Iris pigment epithelial cell (primary cell): ENCODE results near the gene ERC1.
"Not testable (repeated sequence)": the region's sequence is repeated elsewhere in the genome, so short reads cannot be mapped to it uniquely, and the experiment has no call there.

Source experiments
- DNase-seq: peaks from one replicate; pipeline ENCODE4 v3.0.0-alpha.2; 2011; ENCODE audit warnings: low read depth

The ERC1 gene

GRCh38 chr12:1322821-1323220 lies 331.8 kb downstream of the ERC1 start:
- no peak for DNase-seq

DNA sequence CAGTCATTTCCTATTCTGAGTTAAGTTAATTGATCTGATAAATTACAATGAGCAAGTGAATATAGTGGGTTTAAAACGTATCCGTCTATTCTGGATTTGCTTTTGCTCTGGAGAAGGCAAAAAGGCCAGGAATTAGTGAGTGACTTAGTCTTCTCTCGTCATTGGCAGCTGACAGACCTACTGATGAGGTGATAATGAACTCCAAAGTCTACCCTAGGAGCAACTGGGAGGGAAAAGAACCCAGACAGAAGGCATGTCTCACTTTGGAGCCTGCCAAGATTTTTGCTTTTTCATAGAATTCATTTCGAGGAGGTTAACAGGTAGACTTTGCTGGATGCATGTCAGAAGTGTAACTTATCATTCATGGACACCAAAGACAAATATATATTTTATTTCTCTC lies 333.1 kb downstream of the ERC1 start:
- DNase-seq, result no peak

DNA sequence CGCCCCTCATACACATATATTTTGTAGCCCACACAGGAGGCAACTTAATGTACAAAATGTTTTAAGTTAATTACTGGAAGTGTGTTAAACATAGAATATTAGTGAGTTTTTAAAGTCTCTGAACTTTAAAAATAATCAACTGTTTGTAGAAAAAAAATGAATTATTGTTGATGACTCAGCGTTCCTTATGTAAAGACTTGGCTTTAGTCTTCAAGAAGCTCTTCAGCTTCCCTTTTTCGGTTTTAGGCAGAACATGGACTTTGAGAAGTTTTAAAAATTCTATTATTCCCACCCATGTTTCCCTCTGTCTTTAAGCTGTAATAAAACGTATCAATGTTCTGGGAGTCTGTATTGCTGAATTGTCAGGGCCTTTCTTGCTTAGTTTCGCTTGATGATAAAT lies 333.9 kb downstream of the ERC1 start:
- no peak for DNase-seq

DNA sequence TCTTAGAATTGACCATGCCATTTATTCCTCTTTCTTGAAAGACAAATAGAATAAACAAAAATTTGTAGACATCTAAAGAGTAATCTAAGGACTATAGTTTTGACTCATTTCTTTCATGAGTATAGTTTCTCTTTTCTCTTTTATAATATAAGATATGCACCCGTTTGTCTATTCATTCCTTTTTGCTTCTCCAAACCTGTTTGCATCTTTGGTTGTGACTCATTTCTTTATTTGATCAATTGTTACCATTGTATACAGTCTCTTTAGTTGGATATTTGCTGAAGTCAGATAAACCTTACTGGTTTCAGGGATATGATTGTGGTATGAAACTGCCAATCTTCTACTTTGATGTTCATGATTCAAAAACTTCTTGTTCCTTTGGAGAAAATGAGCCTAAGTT lies 334.6 kb downstream of the ERC1 start:
- no peak for DNase-seq

DNA sequence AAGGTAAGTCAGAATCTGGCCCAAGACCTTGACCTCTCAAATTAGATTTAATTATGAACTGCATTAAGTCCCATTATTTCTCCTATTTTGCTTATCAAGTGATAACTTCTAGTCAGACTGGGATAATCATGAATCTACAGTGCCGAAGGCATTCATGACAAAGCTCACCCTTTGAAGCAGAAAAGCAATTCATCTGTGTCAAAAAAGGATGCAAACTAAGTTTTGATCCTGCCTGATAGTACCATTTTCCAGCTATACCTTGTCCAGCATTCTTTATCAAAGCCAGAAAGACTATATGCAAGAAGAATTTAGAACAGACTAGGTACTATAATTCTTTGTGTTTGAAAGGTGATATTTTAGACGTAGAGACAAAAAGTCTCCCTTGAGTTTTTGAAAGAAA lies 335.2 kb downstream of the ERC1 start:
- no peak for DNase-seq

DNA sequence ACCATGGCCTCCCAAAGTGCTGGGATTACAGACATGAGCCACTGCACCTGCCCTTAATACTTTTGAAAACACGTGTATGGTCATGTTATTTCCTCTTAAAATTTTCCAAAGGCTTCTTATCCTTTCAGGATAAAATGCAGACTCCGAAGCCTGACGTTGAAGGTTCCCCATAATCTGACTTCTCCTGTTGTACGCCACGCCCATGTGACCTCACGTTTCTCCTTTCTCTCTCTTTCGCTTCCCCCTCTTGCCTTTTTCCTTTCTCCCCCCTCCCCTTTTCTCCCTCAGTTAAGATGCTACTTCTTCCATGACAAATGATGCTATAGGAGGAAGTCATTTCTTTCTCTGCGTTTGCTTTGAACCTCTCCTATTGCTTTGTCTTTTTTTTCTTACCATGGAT lies 337.4 kb downstream of the ERC1 start:
- no peak for DNase-seq

GRCh38 chr12:1329784-1330476 lies 338.9 kb downstream of the ERC1 start:
- no peak for DNase-seq

DNA sequence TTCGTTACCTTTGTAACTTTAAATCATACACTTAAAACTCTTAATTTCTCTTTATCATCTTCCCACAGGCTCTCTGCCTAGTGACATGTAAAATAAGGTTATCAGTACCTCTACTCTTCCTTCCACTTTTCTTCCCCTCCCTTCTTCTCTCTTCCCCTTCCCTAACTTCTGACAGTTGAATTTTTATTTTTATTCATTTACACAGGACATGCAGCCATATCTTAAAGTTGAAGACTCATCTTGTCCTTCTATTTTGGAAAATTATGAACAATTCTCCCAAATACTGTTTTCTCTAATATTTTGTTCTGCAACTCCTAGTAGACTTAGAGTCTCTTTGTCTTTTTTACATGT lies 339.4 kb downstream of the ERC1 start:
- no peak for DNase-seq

DNA sequence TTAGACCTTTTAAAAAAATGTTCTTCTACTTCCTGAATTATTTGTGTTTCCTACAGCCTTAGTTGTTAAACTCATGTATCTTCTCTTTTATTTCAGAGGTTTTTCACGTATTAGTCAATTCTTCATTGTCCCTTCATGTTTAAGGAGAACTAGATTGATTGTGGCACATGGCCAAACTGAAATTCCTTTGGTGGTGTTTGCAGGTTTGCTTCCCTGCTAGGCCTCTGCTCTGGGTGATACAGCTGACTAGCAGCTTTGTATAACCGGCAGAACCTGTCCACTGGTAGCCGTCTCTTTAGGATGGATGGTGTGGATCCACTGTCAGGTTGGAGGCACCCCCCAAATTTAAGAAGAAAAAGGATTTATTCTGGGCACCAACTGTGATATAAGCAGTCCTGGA lies 341.3 kb downstream of the ERC1 start:
- peak; percentile 32 for DNase-seq

DNA sequence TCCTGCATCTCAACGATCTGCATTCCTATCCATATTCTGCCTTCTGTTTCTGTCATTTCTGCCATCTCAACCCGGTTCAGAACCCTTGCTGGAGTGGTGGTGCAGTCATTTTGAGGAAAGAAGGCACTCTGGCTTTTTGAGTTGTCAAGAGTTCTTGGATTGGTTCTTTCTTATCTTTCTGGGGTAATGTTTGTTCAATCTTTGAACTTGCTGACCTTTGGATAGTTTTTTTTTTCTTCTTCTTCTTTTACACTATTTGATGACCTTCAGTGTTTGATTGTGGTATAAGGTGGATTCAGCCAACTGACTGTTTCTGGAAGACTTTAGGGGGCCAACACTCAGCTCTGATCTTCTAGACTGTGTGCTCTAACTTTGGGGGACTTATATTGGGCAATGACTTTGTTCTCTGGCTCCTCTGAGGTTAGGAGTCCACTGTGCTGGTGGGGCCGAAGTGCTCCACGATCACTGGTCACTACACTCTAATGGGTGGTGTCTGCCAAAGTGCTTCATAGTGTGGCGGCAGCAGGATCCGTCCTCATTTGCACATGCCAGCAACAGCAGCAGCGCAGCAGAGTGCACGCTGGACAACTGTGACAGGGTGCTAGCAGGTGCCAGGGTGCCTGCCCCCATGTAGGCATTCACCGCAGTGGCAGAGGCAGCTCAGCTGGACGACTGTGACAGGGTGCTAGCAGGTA lies 347.6 kb downstream of the ERC1 start:
- DNase-seq, result no peak

GRCh38 chr12:1339178-1339541 lies 348.1 kb downstream of the ERC1 start:
- DNase-seq, result not testable (repeated sequence)

DNA sequence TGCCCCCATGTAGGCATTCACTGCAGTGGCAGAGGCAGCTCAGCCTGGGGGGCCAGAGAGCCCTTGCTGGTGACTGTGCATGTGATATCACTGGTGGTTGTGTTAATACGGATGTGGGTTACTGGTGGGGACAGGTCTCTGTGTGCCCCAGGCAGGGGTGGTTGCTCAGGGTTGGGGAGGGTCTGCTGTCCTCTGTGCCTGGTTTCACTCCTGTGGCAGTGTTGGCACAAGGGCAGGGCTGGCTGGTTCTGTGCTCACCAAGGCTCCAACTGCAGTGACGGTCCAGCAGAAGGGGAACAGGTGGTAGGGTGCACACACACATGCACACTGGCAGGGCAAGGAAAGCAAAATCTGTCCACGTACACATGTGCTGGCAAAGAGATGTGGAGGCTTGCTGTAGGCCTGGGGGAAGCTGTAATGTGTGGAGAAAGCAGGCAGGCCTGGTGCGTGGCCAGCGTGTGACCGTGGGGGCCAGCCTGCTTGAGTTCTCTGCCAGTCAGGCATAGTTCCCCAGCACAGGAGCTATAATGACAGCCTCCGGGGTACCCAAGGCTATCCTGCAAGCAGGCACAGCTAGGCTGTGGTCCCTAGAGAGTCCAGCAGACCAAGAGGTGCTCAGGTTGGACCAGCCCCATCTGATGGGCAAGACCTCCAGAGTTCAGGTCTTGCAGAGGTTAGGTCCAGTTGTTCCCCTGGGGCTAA lies 348.7 kb downstream of the ERC1 start:
- no peak for DNase-seq

- DNase-seq, result not testable (repeated sequence)
Observed at GRCh38 chr12:1341270-1341669, 350.2 kb downstream of the ERC1 start.

DNA sequence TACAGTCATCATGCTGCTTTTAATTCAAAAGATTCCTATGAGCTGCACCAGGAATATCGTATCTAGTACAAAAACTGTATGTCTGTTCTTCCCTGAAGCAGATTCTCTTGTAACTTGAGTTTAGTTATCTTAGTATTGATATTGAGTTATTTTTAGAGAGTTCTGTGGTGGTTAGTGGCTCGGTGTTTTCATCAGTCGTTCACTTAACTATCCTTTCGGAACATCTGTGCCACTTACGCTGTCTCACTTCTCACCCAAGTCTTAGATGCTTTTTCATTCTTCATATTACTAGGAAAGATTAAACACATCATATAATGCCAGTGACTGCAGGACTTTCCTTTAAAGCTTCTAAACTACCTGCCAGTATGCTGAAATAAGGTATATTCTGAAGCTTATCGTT lies 352.4 kb downstream of the ERC1 start:
- DNase-seq, result no peak

GRCh38 chr12:1344245-1344644 lies 353.2 kb downstream of the ERC1 start:
- DNase-seq, result no peak

- no peak for DNase-seq
Observed at GRCh38 chr12:1346126-1346525, 355.1 kb downstream of the ERC1 start.

GRCh38 chr12:1347294-1347693 lies 356.3 kb downstream of the ERC1 start:
- no peak for DNase-seq

DNA sequence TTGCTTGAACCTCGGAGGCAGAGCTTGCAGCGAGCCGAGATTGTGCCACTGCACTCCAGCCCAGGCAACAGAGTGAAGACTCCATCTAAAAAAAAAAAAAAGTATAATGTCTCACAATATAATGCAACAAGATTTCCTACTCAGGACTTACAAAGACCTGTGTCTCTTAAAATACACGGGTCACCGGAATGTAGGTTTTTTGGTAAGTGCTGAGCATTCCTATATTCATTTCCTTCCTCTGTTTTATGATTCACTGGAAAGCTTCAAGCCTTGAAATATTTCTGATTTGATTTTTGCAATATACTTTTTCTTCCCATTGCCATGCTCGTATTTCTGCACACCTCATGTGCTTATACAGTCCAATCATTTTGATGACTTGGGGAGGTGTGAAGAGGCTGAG lies 357.6 kb downstream of the ERC1 start:
- no peak for DNase-seq

- DNase-seq, result peak; percentile 93
Observed at GRCh38 chr12:1350055-1350933, 359.3 kb downstream of the ERC1 start.

DNA sequence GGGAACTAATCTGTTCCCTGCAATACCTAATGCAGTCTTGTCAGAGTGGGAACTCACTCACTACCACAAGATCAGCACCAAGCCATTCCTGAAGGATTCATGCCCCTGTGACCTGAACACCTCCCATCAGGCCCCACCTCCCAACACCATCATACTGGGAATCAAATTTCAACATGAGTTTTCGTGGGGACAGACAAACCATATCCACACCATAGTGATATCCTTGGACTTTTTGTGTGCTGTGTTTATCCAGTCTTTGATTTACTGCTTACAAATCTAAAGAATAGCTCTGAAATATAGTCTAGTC lies 359.9 kb downstream of the ERC1 start:
- peak; percentile 23 for DNase-seq

- peak; percentile 50 for DNase-seq
Observed at GRCh38 chr12:1351926-1352325, 360.9 kb downstream of the ERC1 start.

DNA sequence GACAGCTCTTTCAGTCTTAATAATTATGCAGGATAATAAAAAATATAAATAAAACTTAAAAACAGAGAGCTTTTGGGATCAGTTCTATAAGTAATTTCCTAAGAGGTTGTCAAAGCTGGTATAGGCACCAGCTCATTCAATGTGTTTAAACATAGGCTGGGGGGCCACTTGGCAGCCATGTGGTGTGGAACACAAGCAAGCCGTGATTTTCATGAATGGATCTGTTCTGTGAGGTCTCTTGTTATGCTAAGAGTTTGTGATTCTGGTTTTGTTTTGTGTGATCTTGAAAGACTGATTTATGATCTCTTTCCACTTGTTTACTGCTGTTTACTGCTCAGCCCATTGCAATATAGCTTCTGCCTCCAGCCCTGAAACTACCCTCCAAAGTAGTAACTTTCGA lies 362.4 kb downstream of the ERC1 start:
- no peak for DNase-seq

GRCh38 chr12:1355396-1355795 lies 364.4 kb downstream of the ERC1 start:
- DNase-seq, result peak; percentile 80
